Non-pigmented ciliary epithelial cell (primary cell): ENCODE data around the gene OSBPL6.
"Not testable (repeated sequence)": the region's sequence is repeated elsewhere in the genome, so short reads cannot be mapped to it uniquely, and the experiment has no call there.

ENCODE experiments used
- DNase-seq: peaks from one replicate; pipeline ENCODE4 v3.0.0-alpha.2; 2010; ENCODE audit warnings: low read depth

Gene OSBPL6

GRCh38 chr2:178198441-178198840 lies 4.1 kb downstream of the OSBPL6 start:
- not testable (repeated sequence) for DNase-seq

DNA sequence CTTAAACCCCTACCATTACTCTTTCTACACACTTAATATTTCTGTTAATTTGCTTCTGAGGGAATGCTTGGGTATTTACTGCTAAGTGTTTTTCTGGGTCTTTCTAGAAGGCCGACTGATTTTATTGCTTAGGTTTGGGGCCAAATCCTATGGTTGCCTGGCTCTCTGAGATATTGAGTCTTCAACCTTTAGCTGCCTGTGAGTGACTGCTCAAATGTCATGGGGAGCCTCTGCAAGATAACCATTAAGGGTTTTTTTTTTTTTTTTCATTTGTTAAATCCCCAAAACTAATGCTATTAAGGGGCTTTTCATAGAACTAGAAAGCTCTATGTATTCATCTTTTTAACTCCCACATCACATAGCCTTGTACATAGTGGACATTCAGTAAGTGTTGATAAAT lies 5.0 kb downstream of the OSBPL6 start:
- no peak for DNase-seq

DNA sequence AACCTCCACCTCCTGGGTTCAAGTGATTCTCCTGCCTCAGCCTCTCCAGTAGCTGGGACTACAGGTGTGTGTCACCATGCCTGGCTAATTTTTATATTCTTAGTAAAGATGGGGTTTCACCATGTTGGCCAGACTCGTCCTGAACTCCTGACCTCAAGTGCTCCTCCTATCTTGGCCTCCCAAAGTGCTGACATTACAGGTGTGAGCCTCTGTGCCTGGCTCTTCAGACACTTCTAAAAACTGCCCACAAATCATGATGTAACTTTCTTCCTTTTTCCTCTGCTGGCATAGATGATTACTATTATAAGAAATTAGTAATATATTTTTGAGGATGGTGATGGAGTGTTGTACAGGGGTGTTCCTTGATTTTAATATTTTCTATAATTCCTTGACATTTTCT lies 6.0 kb downstream of the OSBPL6 start:
- no peak for DNase-seq

DNA sequence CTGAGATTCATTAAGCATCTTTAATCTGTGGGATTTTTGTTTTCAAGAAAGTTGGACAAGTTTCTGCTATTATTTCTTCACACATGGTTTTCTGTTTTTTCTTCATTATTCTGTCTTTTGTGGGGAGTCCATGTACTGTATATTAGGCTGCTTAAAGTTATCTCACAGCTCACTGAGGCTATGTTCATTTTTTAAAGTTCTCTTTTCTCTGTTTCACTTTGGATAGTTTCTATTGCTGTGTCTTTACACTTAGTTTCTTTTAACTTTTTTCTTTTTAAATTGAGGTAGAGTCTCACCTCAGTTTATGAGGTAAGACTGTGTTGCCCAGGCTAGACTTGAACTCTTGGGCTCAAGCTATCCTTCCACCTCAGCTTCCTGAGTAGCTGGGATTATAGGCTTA lies 8.6 kb downstream of the OSBPL6 start:
- no peak for DNase-seq

GRCh38 chr2:178204977-178205376 lies 10.7 kb downstream of the OSBPL6 start:
- no peak for DNase-seq

DNA sequence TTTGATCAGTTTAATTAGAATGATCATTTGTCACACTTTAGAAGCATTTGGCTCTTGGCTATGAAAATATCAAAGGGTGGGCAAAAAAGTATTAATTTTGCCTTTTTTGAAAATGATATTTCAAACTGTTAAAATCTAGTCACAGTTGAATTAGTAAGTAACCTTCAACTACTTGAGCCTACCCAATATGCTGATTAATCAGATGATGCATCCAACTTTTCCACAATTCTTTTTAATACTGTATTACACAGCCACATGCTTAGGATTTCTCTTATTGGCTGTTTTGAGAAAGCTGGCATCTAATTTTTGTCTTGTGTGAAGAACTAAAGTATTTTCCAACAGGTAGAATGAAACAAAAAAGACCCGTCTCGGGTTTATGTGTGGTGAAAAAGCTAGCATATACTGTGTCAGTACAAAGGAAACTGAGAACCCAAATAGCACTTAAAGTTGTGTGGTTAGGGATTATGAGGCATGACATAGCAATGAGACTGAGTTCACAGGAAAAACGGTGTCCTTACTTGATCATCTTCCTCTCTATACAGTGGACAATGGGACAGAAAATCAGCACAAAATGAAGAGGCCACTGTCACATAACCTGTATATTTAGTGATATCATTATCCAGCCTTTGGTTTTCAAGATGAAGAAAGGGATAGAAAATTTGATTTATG lies 11.7 kb downstream of the OSBPL6 start:
- DNase-seq: peak; percentile 44

- no peak for DNase-seq
These were observed 14.0 kb downstream of the OSBPL6 start for GRCh38 chr2:178208336-178208735.

DNA sequence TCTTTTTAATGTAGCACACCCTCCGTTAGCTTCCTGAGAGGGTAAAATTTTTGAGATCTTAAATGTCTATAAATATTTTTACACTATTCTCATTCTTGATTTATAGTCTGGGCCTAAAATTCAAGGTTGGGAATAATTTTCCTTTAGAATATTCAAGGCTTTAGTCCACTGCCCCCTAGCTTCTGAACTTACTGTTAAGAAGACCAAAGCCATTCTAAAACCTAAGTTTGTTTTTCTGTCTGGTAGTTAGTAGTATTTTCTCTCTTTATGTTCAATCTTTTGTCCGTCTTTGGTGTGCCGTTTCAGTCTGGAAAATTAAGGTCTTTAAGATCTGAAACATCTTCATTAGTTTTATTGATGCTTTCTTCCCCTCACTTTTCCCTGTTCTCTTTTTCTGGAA lies 14.5 kb downstream of the OSBPL6 start:
- no peak for DNase-seq

- DNase-seq: no peak
These were observed 17.1 kb downstream of the OSBPL6 start for GRCh38 chr2:178211460-178211859.

- no peak for DNase-seq
These were observed 17.6 kb downstream of the OSBPL6 start for GRCh38 chr2:178211943-178212342.

GRCh38 chr2:178213991-178214390 lies 19.7 kb downstream of the OSBPL6 start:
- DNase-seq: no peak

DNA sequence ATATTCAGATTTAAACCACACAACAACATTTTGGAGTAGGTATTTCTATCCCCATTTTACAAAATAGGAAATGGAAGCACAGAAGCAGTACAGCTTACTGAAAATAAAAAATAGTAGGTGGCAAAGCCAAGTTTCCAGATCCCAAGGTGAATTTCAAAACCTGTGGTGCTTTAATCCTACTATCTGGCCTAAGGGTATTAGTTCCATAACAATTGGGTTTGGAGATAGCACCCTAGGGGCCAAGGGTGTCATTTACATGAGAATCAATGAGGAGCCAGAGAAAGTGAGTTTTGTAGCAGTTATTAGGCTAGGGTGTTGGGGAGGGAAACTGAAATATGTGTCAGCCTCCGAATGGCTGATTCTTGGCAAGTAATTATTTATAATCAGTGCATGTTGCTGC lies 24.9 kb downstream of the OSBPL6 start:
- no peak for DNase-seq

GRCh38 chr2:178220814-178221213 lies 26.5 kb downstream of the OSBPL6 start:
- no peak for DNase-seq

DNA sequence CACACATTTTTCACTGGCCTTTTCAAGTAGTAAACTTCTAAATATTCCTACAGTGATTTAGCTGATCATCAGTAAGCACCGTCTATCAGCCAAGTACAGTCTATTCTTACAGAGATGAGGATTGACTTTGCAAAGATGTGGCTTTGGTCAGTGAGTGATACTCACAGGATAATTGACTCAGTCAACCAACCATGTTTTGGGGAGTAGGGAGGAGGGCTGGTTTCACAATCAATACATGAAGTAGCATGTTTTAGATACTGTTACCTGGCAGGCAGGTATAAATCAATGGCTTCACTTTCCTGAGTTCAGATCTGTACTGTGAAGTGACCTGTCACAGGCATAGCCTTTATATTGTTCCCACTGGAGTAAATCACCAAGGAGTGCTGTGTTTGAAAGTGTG lies 27.2 kb downstream of the OSBPL6 start:
- no peak for DNase-seq

- DNase-seq: no peak
These were observed 29.5 kb downstream of the OSBPL6 start for GRCh38 chr2:178223806-178224205.

DNA sequence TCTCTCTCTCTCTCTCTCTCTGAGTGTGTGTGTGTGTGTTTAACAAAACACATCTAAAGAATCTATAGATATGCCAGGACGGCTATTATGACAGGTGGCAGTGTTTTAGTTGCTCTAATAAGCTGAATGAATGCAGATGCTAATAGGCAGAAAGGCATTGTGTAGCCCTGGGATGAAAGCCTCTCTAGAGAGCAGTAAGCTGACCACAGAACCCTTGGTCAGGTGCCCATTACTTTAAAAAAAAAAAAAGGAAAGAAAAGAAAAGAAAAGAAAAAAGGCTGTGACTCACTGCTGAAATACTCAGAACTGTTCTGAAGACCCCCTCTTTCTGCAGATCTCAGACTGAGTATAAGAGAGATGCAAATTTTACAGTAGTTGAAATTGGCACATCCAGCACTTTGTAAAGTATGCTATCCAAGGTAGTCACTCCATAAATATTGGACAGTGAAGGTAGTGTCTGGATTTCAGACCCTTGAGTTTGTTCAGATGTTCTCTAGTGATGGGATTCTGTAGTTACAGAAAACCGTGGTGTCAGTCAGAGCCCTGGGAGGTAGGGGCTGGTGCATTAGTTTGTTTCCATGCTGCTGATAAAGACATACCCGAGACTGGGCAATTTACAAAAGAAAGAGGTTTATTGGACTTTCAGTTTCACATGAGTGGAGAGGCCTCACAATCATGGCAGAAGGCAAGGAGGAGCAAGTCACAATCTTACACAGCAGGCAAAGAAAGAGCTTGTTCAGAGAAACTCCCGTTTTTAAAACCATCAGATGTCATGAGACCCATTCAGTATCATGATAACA lies 30.9 kb downstream of the OSBPL6 start:
- no peak for DNase-seq

GRCh38 chr2:178227187-178227586 lies 32.9 kb downstream of the OSBPL6 start:
- no peak for DNase-seq

GRCh38 chr2:178229927-178230326 lies 35.6 kb downstream of the OSBPL6 start:
- DNase-seq: no peak

GRCh38 chr2:178230396-178230795 lies 36.1 kb downstream of the OSBPL6 start:
- no peak for DNase-seq

GRCh38 chr2:178233428-178233827 lies 39.1 kb downstream of the OSBPL6 start:
- no peak for DNase-seq

DNA sequence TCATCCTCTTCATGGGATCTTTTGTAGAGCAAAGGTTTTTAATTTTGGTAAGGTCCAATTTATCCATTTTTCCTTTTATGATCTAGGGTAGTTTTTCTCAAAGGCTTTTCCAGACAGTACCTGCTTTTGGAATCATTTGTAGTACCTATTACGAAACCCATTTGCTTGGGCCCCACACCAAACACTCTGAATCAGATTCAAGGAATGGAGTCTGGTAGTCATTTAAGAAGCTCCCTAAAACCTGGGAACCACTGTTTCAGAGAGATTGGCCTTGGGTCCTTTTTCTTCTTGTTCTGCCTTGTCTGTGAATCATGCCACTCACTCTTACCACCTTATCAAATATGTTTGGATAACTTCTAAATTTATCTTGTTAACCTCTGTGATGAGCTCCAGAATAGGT lies 40.3 kb downstream of the OSBPL6 start:
- no peak for DNase-seq

GRCh38 chr2:178237488-178238153 lies 43.3 kb downstream of the OSBPL6 start:
- DNase-seq: no peak

DNA sequence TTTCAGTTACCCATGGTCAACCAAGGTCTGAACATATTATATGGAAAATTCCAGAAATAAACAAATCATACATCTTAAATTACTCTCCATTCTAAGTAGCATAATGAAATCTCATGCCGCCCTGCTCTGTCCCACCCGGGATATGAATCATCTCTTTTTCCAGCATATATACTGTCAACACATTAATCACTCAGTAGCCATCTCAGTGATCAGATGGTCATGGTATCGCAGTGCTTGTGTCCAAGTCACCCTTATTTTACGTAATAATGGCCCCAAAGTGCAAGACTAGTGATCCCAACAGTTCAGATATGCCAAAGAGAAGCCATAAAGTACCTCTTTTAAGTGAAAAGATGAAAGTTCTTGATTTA lies 43.8 kb downstream of the OSBPL6 start:
- DNase-seq: no peak
